HCT116 (cell line): Measurements from ENCODE around the gene LMO7. TPM values are rescaled to one million over a fixed set of nuclear protein-coding genes. Genes with fewer than 3 reads are reported as not detected.

Experiments used
- ATAC-seq: fragments of 200-7000 bp; cut with Tn5 transposase; 2 replicates; pipeline ENCODE4 v1.9.1; 2020; ENCODE audit warnings: mild to moderate bottlenecking, moderate library complexity
- BruUV-seq: library from RNA; stranded (reverse); fragments of 400-500 nt; replicated peaks from 2 replicates; lab custom pipeline; 2021; lab: Mats Ljungman, UMichigan
- CTCF ChIA-PET: fragments of 300-600 bp; sonication (Branson Sonifier 250); formaldehyde crosslinking; loops from one replicate; lab custom pipeline; 2021; ENCODE audit warnings: antibody characterized with exemption; lab: Charles Lee
- POLR2A ChIA-PET: fragments of 300-600, 350-600 bp; sonication (Branson Sonifier 250); formaldehyde crosslinking; loops from one replicate; lab custom pipeline; 2021; ENCODE audit warnings: antibody characterized with exemption; lab: Charles Lee
- RAD21 ChIA-PET, 2 experiments: fragments of 300-600 bp; sonication (Branson Sonifier 250); formaldehyde crosslinking; loops; one replicate each; lab custom pipeline; 2023; ENCODE audit warnings: low total read pairs in 2 of 2; ENCODE audit not compliant: uncharacterized antibody in 2 of 2, unreplicated experiment in 2 of 2, low non-redundant PET in 1 of 2; lab: Charles Lee
- DNase-seq: peaks from one replicate; pipeline ENCODE4 v3.0.0-alpha.2; 2010; ENCODE audit warnings: low read depth, low spot score
- H2AFZ ChIP-seq: fragments of 200-600 bp; shearing (Covaris generic), sonication (generic); 2 replicates; pipeline ENCODE4 v1.6.1; 2017; ENCODE audit warnings: low read depth, mixed run types, mixed read lengths, antibody characterized with exemption, low read length; ENCODE audit not compliant: poor library complexity, severe bottlenecking
- H3K27ac ChIP-seq: 2 replicates; pipeline ENCODE4 v1.5.1; 2012; ENCODE audit warnings: low read depth, low read length
- H3K27me3 ChIP-seq: fragments of 200-600 bp; sonication (generic); 2 replicates; pipeline ENCODE4 v1.6.1; 2016; ENCODE audit warnings: mixed run types, low read length, mixed read lengths; ENCODE audit not compliant: insufficient read depth
- H3K36me3 ChIP-seq, 2 experiments: fragments of 200-500 bp in 1 of 2; fragments of 200-600 bp in 1 of 2; sonication (Bioruptor generic) in 1 of 2; sonication (generic) in 1 of 2; 2 replicates each; pipeline versions ENCODE4 v1.5.1 to v1.6.1; 2014 to 2016; ENCODE audit warnings: low read length in 2 of 2, inconsistent platforms in 1 of 2, mixed read lengths in 1 of 2, mixed run types in 1 of 2; ENCODE audit not compliant: insufficient read depth in 2 of 2, control insufficient read depth in 1 of 2
- H3K4me1 ChIP-seq, 2 experiments: fragments of 200-600 bp in 1 of 2; sonication (generic) in 1 of 2; 2 replicates each; pipeline versions ENCODE4 v1.5.1 to v1.6.1; 2012 to 2017; ENCODE audit warnings: low read length in 2 of 2, inconsistent platforms in 1 of 2, mild to moderate bottlenecking in 1 of 2, mixed read lengths in 1 of 2, mixed run types in 1 of 2, moderate library complexity in 1 of 2; ENCODE audit not compliant: insufficient read depth in 2 of 2, control insufficient read depth in 1 of 2
- H3K4me2 ChIP-seq: fragments of 200-600 bp; sonication (generic); 2 replicates; pipeline ENCODE4 v1.6.1; 2017; ENCODE audit warnings: mixed run types, low read length, mixed read lengths
- H3K4me3 ChIP-seq, 2 experiments: fragments of 200-600 bp in 1 of 2; sonication (generic) in 1 of 2; replicated peaks in 1 of 2; 2 replicates each; pipeline ENCODE4 v1.5.1; 2011 to 2016; ENCODE audit warnings: low read length in 2 of 2, control low read depth in 1 of 2, low read depth in 1 of 2, mild to moderate bottlenecking in 1 of 2, mixed read lengths in 1 of 2, mixed run types in 1 of 2
- H3K79me2 ChIP-seq: fragments of 200-600 bp; sonication (generic); 2 replicates; pipeline ENCODE4 v1.6.1; 2017; ENCODE audit warnings: mild to moderate bottlenecking, mixed run types, low read length, moderate library complexity, mixed read lengths; ENCODE audit not compliant: insufficient read depth
- H3K9ac ChIP-seq: fragments of 200-600 bp; sonication (generic); 2 replicates; pipeline ENCODE4 v1.6.1; 2016; ENCODE audit warnings: low read length, mixed read lengths
- H3K9me2 ChIP-seq: fragments of 200-600 bp; sonication (generic), shearing (Covaris generic); 2 replicates; pipeline ENCODE4 v1.6.1; 2017; ENCODE audit warnings: mixed run types, mild to moderate bottlenecking, moderate library complexity; ENCODE audit not compliant: insufficient read depth
- H3K9me3 ChIP-seq, 2 experiments: fragments of 200-500 bp in 1 of 2; fragments of 200-600 bp in 1 of 2; sonication (Bioruptor generic) in 1 of 2; sonication (generic) in 1 of 2; 2 replicates each; pipeline ENCODE4 v1.6.1; 2014 to 2017; ENCODE audit warnings: low read length in 2 of 2, mixed read lengths in 2 of 2, inconsistent platforms in 1 of 2, low read depth in 1 of 2, mild to moderate bottlenecking in 1 of 2, mixed run types in 1 of 2, moderate library complexity in 1 of 2; ENCODE audit not compliant: control insufficient read depth in 1 of 2, insufficient read depth in 1 of 2
- H4K20me1 ChIP-seq: fragments of 200-600 bp; sonication (generic), shearing (Covaris generic); 2 replicates; pipeline ENCODE4 v1.6.1; 2017; ENCODE audit warnings: mixed run types, mild to moderate bottlenecking, moderate library complexity; ENCODE audit not compliant: insufficient read depth
- CBX3 ChIP-seq: IDR thresholded peaks from 2 replicates; pipeline ENCODE4 v1.6.1; 2012; ENCODE audit warnings: low read depth
- CEBPB ChIP-seq: IDR thresholded peaks from 2 replicates; pipeline ENCODE4 v1.6.1; 2012; ENCODE audit warnings: low read depth
- ELF1 ChIP-seq: IDR thresholded peaks from 2 replicates; pipeline ENCODE4 v1.6.1; 2012; ENCODE audit warnings: low read depth, borderline replicate concordance
- POLR2AphosphoS5 ChIP-seq: IDR thresholded peaks from 2 replicates; pipeline ENCODE4 v1.6.1; 2011; ENCODE audit warnings: mild to moderate bottlenecking, low read depth, low read length, moderate library complexity
- REST ChIP-seq: IDR thresholded peaks from 2 replicates; pipeline ENCODE4 v1.6.1; 2012; ENCODE audit warnings: low read depth
- SP1 ChIP-seq: IDR thresholded peaks from 2 replicates; pipeline ENCODE4 v1.6.1; 2012; ENCODE audit warnings: low read depth
- ZFX ChIP-seq: fragments of 450-650 bp; IDR thresholded peaks from 2 replicates; pipeline ENCODE4 v1.6.1; 2017
- intact Hi-C: fragments of 100-400 bp; cut with micrococcal nuclease; formaldehyde crosslinking; loops from 2 replicates; pipeline ENCODE4 v1.10.0; 2022
- total RNA-seq: library from RNA; stranded (reverse); gene quantifications from one replicate; pipeline ENCODE4 v1.2.1, GENCODE V29; 2021; ENCODE audit not compliant: unreplicated experiment
- TF ChIP-seq, protein P1 (sequence below): IDR thresholded peaks from 2 replicates; pipeline ENCODE4 v1.6.1; 2012

LMO7 gene
- total RNA-seq, 1 experiment from 2014 or later, result 8.1 TPM

GRCh38 chr13:75621147-75621546 lies 15.0 kb upstream of the LMO7 start:
- intact Hi-C loops, result no loop called here
- no peak overlapping the region for H3K27ac ChIP-seq
- H3K9me2 ChIP-seq, result no peaks in the 10 kb centered on the region
- CTCF ChIA-PET, result no interaction called here
- H3K27me3 ChIP-seq, result no peaks in the 10 kb centered on the region
- POLR2A ChIA-PET, result no interaction called here
- no peak overlapping the region for H3K4me3 ChIP-seq
- no TSS peak for BruUV-seq
- ATAC-seq, result no peak
- no peak overlapping the region for H3K9ac ChIP-seq
- H3K4me1 ChIP-seq, result no peaks in the 10 kb centered on the region
- no peaks in the 10 kb centered on the region for H3K36me3 ChIP-seq
- DNase-seq, result no peak
- H3K9me3 ChIP-seq, result no peaks in the 10 kb centered on the region
- H2AFZ ChIP-seq, result no peak overlapping the region
- RAD21 ChIA-PET, result no interaction called here
- no peak for TF ChIP-seq ELF1
- TF ChIP-seq CEBPB, result no peak
- no peak for TF ChIP-seq POLR2AphosphoS5
- TF ChIP-seq REST, result no peak
- TF ChIP-seq, all 23 proteins: peak for 0
- Histone ChIP-seq H3K4me2 (no peak overlapping the region), H3K79me2 (no peaks in the 10 kb centered on the region), H4K20me1 (no peaks in the 10 kb centered on the region)

DNA sequence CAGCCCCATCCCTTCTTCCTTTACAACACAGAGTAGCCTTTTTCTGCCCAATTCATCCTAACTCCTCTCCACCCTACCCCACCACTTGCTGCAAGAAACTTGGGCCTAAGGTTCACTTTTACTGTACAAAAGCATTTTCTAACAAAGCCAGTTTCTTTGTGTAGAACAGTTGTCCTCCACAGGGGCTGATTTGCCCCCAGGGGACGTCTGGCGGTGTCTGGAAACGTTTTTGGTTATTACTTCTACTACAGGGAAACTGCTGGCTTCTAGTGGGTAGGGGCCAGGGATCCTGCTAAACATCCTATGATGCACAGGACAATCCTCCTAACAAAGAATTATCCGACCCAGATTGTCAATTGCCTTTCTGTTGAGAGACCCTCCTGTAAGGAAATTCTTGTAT lies 7.3 kb upstream of the LMO7 start:
- ChIA-PET POLR2A (no interaction called here), CTCF (no interaction called here), RAD21 (no interaction called here)
- no peaks in the 10 kb centered on the region for H3K9me2 ChIP-seq
- H3K4me1 ChIP-seq, result no peaks in the 10 kb centered on the region
- no peaks in the 10 kb centered on the region for H4K20me1 ChIP-seq
- no peak overlapping the region for H3K4me3 ChIP-seq
- intact Hi-C loops, result no loop called here
- no peak overlapping the region for H3K4me2 ChIP-seq
- no peaks in the 10 kb centered on the region for H3K27me3 ChIP-seq
- H3K27ac ChIP-seq, result no peak overlapping the region
- H3K9me3 ChIP-seq, result no peaks in the 10 kb centered on the region
- TF ChIP-seq ELF1 (no peak), ZFX (no peak), SP1 (no peak), CBX3 (no peak)
- TF ChIP-seq, protein P1, sequence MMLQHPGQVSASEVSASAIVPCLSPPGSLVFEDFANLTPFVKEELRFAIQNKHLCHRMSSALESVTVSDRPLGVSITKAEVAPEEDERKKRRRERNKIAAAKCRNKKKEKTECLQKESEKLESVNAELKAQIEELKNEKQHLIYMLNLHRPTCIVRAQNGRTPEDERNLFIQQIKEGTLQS, result no peak
- no peaks in the 10 kb centered on the region for H3K36me3 ChIP-seq
- BruUV-seq, result no TSS peak
- no peak overlapping the region for H3K9ac ChIP-seq
- no peaks in the 10 kb centered on the region for H3K79me2 ChIP-seq
- H2AFZ ChIP-seq, result no peak overlapping the region
- DNase-seq, result no peak
- no peak for ATAC-seq
